Uterus (tissue), 2 donors: ENCODE results near the gene SLC25A28.

ENCODE experiments used
- CTCF ChIP-seq, 4 experiments: fragments of 200-600 bp in 2 of 4; fragments of 450-650 bp in 2 of 4; sonication (generic) in 2 of 4; IDR thresholded peaks; one replicate each; pipeline ENCODE4 v1.5.1; 2016 to 2019; ENCODE audit warnings: antibody characterized with exemption in 4 of 4, mild to moderate bottlenecking in 2 of 4, moderate library complexity in 1 of 4
- POLR2A ChIP-seq, 2 donors: fragments of 450-650 bp; IDR thresholded peaks; one replicate each; pipeline ENCODE4 v1.6.1; 2016; ENCODE audit warnings: antibody characterized with exemption in 2 of 2, mild to moderate bottlenecking in 1 of 2, moderate library complexity in 1 of 2

GRCh38 chr10:99590799-99591198 is 29.4 kb downstream of the SLC25A28 start:
- TF ChIP-seq CTCF (IDR thresholded peaks at IDR 0.05) (no peak), POLR2A (IDR thresholded peaks at IDR 0.05) (no peak)
